GM19240 (cell line): ENCODE data around the gene ZNF287.

Source experiments
- DNase-seq: peaks from one replicate; pipeline ENCODE4 v3.0.0; 2011; ENCODE audit warnings: low spot score; ENCODE audit not compliant: insufficient read length

ZNF287 gene

GRCh38 chr17:16517477-16517876, 51.5 kb downstream of the ZNF287 start:
- no peak for DNase-seq

GRCh38 chr17:16516594-16517051, 52.4 kb downstream of the ZNF287 start:
- DNase-seq, result no peak

GRCh38 chr17:16515933-16516332, 53.1 kb downstream of the ZNF287 start:
- DNase-seq, result no peak

GRCh38 chr17:16513873-16514272, 55.1 kb downstream of the ZNF287 start:
- DNase-seq, result no peak

- DNase-seq, result no peak
These were observed 57.0 kb downstream of the ZNF287 start for GRCh38 chr17:16512011-16512410.

GRCh38 chr17:16511593-16511992, 57.4 kb downstream of the ZNF287 start:
- DNase-seq, result no peak

GRCh38 chr17:16507918-16508533, 61.0 kb downstream of the ZNF287 start:
- no peak for DNase-seq

GRCh38 chr17:16506188-16506587, 62.8 kb downstream of the ZNF287 start:
- DNase-seq, result no peak

- DNase-seq, result no peak
These were observed 64.0 kb downstream of the ZNF287 start for GRCh38 chr17:16504984-16505383.
